T-helper 22 cell (primary cell): ENCODE data around the gene SSC4D.

Experiments
- DNase-seq: peaks from one replicate; pipeline ENCODE4 v3.0.0-alpha.2; 2020; ENCODE audit warnings: low read depth

The SSC4D gene

GRCh38 chr7:76354516-76354915 is 55.0 kb downstream of the SSC4D start:
- no peak for DNase-seq

GRCh38 chr7:76353744-76354143 is 55.8 kb downstream of the SSC4D start:
- DNase-seq: no peak

GRCh38 chr7:76352193-76352592 is 57.3 kb downstream of the SSC4D start:
- DNase-seq: no peak

GRCh38 chr7:76351372-76351771 is 58.1 kb downstream of the SSC4D start:
- DNase-seq: no peak

GRCh38 chr7:76349313-76349885 is 60.1 kb downstream of the SSC4D start:
- DNase-seq: no peak

- no peak for DNase-seq
Measured at GRCh38 chr7:76347710-76348109, 61.8 kb downstream of the SSC4D start.

- no peak for DNase-seq
Measured at GRCh38 chr7:76346778-76347177, 62.7 kb downstream of the SSC4D start.

- no peak for DNase-seq
Measured at GRCh38 chr7:76346097-76346496, 63.4 kb downstream of the SSC4D start.

- DNase-seq: no peak
Measured at GRCh38 chr7:76343931-76344321, 65.6 kb downstream of the SSC4D start.

GRCh38 chr7:76343294-76343930 is 66.1 kb downstream of the SSC4D start:
- no peak for DNase-seq

GRCh38 chr7:76342222-76342621 is 67.3 kb downstream of the SSC4D start:
- no peak for DNase-seq

GRCh38 chr7:76340617-76341131 is 68.8 kb downstream of the SSC4D start:
- no peak for DNase-seq
